ENCODE measurements around the gene C22orf23. TPM values are rescaled to one million over a fixed set of nuclear protein-coding genes. Genes with fewer than 3 reads are reported as not detected.

C22orf23 gene
- total and polyA plus RNA-seq, 8 donors = 0.09 to 0.68 (median 0.27) TPM; not detected in 2

- no peak for FAIRE-seq
- peaks cover 0 to 11% (median 3%) of the 10 kb centered on the region in 3 donors for H3K36me3 ChIP-seq
- peaks cover 38 to 50% (median 50%) of the 10 kb centered on the region in 3 donors for H3K4me1 ChIP-seq
- ATAC-seq = peak; percentile 90 to 95 (median 91)
- intact Hi-C loops (cut with DNase I) = loop anchor here in 1 of 3 donors (10.0 kb wide), 1 partner anchor 119 kb away; no protein-coding TSS in a partner anchor
- 2 to 4% methylated on average over 13 of the region's 13 CpGs for WGBS, 2 donors
- DNase-seq = peak; percentile 81 to 97 (median 95)
- no peaks in the 10 kb centered on the region for H3K27me3 ChIP-seq
- peak; percentile 95 to 98 (median 97) for TF ChIP-seq CTCF (IDR thresholded peaks at IDR 0.05)
- no peak overlapping the region for H3K4me3 ChIP-seq
- H3K9me3 ChIP-seq = no peaks in the 10 kb centered on the region
- peak overlapping the region; percentile 40 to 76 (median 60) for H3K27ac ChIP-seq
Measured at GRCh38 chr22:37933711-37934376, 19.6 kb downstream of the C22orf23 start.

GRCh38 chr22:37932821-37933578 lies 20.4 kb downstream of the C22orf23 start:
- no peak for TF ChIP-seq CTCF (IDR thresholded peaks at IDR 0.05)
- Histone ChIP-seq H3K4me1 (peaks cover 40 to 50% (median 50%) of the 10 kb centered on the region in 3 donors), H3K36me3 (peaks cover 0 to 11% (median 0%) of the 10 kb centered on the region in 3 donors), H3K27ac (peak overlapping the region; percentile 40 to 76 (median 60)), H3K4me3 (no peak overlapping the region), H3K9me3 (no peaks in the 10 kb centered on the region), H3K27me3 (no peaks in the 10 kb centered on the region)
- 58% methylated on average over 21 of the region's 21 CpGs for whole genome bisulfite sequencing, 2 donors
- intact Hi-C loops (cut with DNase I) = loop anchor here in 1 of 3 donors (10.0 kb wide), 1 partner anchor 118 kb away; no protein-coding TSS in a partner anchor
- ATAC-seq = peak in 2 of 4 donors; percentile 1 to 3
- FAIRE-seq = no peak
- DNase-seq = peak in 3 of 6 donors; percentile 41 to 78 (median 75)

DNA sequence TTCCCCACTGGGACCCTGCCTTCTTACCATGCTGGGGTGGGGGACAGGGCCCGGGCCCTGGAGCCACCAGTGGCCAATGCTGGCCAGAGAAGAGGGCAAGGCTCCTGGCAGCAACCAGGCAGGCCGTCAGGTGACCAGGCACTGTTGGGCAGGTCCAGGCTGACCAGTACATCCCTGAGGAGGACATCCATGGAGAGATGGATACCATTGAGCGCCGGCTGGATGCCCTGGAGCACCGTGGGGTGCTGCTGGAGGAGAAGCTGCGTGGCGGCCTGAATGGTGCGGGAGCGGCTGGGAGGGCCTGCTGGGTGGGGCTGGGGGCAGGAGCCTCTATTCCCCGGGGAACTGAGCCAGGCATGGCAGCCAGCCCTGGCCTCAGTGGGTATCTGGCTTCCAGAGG lies 21.0 kb downstream of the C22orf23 start:
- ATAC-seq (no peak), FAIRE-seq (no peak), DNase-seq (peak in 1 of 6 donors; percentile 50)
- Histone ChIP-seq H3K9me3 (no peaks in the 10 kb centered on the region), H3K36me3 (peaks cover 0 to 11% (median 2%) of the 10 kb centered on the region in 3 donors), H3K27ac (peak overlapping the region in 1 of 4 donors; percentile 73), H3K4me3 (no peak overlapping the region), H3K4me1 (peaks cover 40 to 50% (median 50%) of the 10 kb centered on the region in 3 donors), H3K27me3 (no peaks in the 10 kb centered on the region)
- WGBS, 2 donors = 74 to 76% methylated on average over 10 of the region's 10 CpGs
- no peak for TF ChIP-seq CTCF (IDR thresholded peaks at IDR 0.05)
- intact Hi-C loops (cut with DNase I) = loop anchor here in 1 of 3 donors (10.0 kb wide), 1 partner anchor 118 kb away; no protein-coding TSS in a partner anchor

DNA sequence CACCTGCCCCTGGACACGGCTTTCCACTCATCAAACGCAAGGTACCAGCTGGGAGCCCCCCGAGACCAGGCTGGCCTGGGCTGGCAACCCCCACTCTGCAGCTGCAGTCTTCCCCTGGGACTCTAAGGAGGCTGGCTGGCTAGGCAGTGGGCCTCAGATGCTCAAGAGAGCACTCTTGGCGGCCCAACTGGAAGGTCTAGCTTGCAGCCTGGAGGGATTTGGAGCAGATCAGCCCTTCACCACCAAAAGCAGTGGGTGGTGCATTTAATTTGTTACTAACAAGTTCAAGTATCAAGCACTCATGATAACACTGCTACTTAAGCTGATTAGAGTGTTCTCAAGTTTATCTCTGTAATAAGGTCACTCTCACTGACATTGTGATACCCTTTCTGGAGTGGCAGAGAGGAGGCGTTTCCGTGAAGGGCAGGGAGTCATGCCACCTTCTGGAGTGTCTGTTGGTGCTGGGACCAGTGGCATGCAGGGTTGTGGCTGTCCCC lies 21.5 kb downstream of the C22orf23 start:
- 50 to 51% methylated on average over 6 of the region's 6 CpGs for WGBS, 2 donors
- DNase-seq (no peak), FAIRE-seq (no peak), ATAC-seq (no peak)
- peaks cover 40 to 50% (median 50%) of the 10 kb centered on the region in 3 donors for H3K4me1 ChIP-seq
- intact Hi-C loops (cut with DNase I) = loop anchor here in 1 of 3 donors (10.0 kb wide), 1 partner anchor 117 kb away; no protein-coding TSS in a partner anchor
- TF ChIP-seq CTCF (IDR thresholded peaks at IDR 0.05) = no peak
- no peaks in the 10 kb centered on the region for H3K27me3 ChIP-seq
- no peaks in the 10 kb centered on the region for H3K9me3 ChIP-seq
- H3K27ac ChIP-seq = peak overlapping the region in 2 of 4 donors; percentile 28 to 73
- H3K36me3 ChIP-seq = peaks cover 0 to 9% (median 6%) of the 10 kb centered on the region in 3 donors
- H3K4me3 ChIP-seq = no peak overlapping the region
